K562 (cell line): Measurements from ENCODE around the gene TM9SF4. TPM values are rescaled to one million over a fixed set of nuclear protein-coding genes. Genes with fewer than 3 reads are reported as not detected.

Experiments
- ADNP ChIP-seq: fragments of 200-800 bp; sonication (Bioruptor generic); IDR thresholded peaks from 2 replicates; pipeline ENCODE4 v1.6.1; 2016; ENCODE audit warnings: missing genetic modification characterization, missing compliant biosample characterization
- CCAR2 ChIP-seq: fragments of 200-400 bp; formaldehyde crosslinking; IDR thresholded peaks from 2 replicates; pipeline ENCODE4 v1.6.1; 2017; ENCODE audit warnings: mild to moderate bottlenecking, low read depth, low read length
- E4F1 ChIP-seq: fragments of 250-450 bp; sonication (Bioruptor Pico); IDR thresholded peaks from 2 replicates; pipeline ENCODE4 v1.5.0; 2021; ENCODE audit warnings: mild to moderate bottlenecking, borderline replicate concordance
- ETV5 ChIP-seq: sonication (generic); formaldehyde crosslinking; IDR thresholded peaks from 2 replicates; pipeline ENCODE4 v1.4.0; 2020; ENCODE audit warnings: low read depth, mild to moderate bottlenecking, missing genetic modification reagents
- HDAC2 ChIP-seq: fragments of 450-650 bp; IDR thresholded peaks from 2 replicates; pipeline ENCODE4 v1.6.1; 2016; ENCODE audit warnings: mild to moderate bottlenecking
- HDAC8 ChIP-seq: fragments of 450-650 bp; IDR thresholded peaks from 2 replicates; pipeline ENCODE4 v1.6.1; 2016; ENCODE audit warnings: mild to moderate bottlenecking, missing genetic modification characterization, moderate library complexity, missing compliant biosample characterization
- MYC ChIP-seq, 2 experiments: fragments of 250-450 bp in 1 of 2; sonication (Bioruptor Pico) in 1 of 2; IDR thresholded peaks; 2 replicates each; pipeline versions ENCODE4 v1.5.1 to v1.6.1; 2012 to 2021; ENCODE audit warnings: low read depth in 2 of 2, borderline replicate concordance in 1 of 2, improper control_type of control experiment in 1 of 2, low read length in 1 of 2, mild to moderate bottlenecking in 1 of 2, moderate library complexity in 1 of 2
- NKRF ChIP-seq: fragments of 450-650 bp; IDR thresholded peaks from 2 replicates; pipeline ENCODE4 v1.6.1; 2016; ENCODE audit warnings: borderline replicate concordance
- SMAD3 ChIP-seq: fragments of 450-650 bp; formaldehyde crosslinking; conservative IDR thresholded peaks from 2 replicates; pipeline ENCODE4 v1.4.0; 2020; ENCODE audit warnings: mild to moderate bottlenecking
- SMAD4 ChIP-seq: fragments of 250-450 bp; sonication (Bioruptor Pico); conservative IDR thresholded peaks from 2 replicates; pipeline ENCODE4 v1.8.0; 2021; ENCODE audit warnings: inconsistent platforms, mild to moderate bottlenecking, moderate library complexity
- SMARCE1 ChIP-seq: fragments of 450-650 bp; IDR thresholded peaks from 2 replicates; pipeline ENCODE4 v1.7.1; 2016; ENCODE audit warnings: mild to moderate bottlenecking
- TCFL5 ChIP-seq: fragments of 250-450 bp; sonication (Bioruptor Pico); conservative IDR thresholded peaks from 2 replicates; pipeline ENCODE4 v1.6.1; 2021; ENCODE audit warnings: mild to moderate bottlenecking, moderate library complexity, matching md5 sums
- TFE3 ChIP-seq: fragments of 450-650 bp; formaldehyde crosslinking; IDR thresholded peaks from 2 replicates; pipeline ENCODE4 v1.4.0; 2020; ENCODE audit warnings: mild to moderate bottlenecking, mixed read lengths
- ZBTB12 ChIP-seq: fragments of 250-450 bp; sonication (Bioruptor Pico); IDR thresholded peaks from 2 replicates; pipeline ENCODE4 v1.4.0; 2020
- ZC3H8 ChIP-seq: fragments of 450-650 bp; IDR thresholded peaks from 2 replicates; pipeline ENCODE4 v1.6.1; 2017
- ZEB2 ChIP-seq: fragments of 450-650 bp; IDR thresholded peaks from 2 replicates; pipeline ENCODE4 v1.6.1; 2016
- ZFPM2 ChIP-seq: fragments of 250-450 bp; sonication (Bioruptor Pico); IDR thresholded peaks from 2 replicates; pipeline ENCODE4 v1.5.1; 2022; ENCODE audit warnings: mild to moderate bottlenecking
- ZKSCAN8 ChIP-seq: fragments of 200-800 bp; sonication (Bioruptor generic); IDR thresholded peaks from 2 replicates; pipeline ENCODE4 v1.6.1; 2016; ENCODE audit warnings: missing genetic modification characterization, missing compliant biosample characterization
- ZNF280A ChIP-seq: fragments of 450-650 bp; IDR thresholded peaks from 2 replicates; pipeline ENCODE4 v1.6.1; 2018; ENCODE audit warnings: mild to moderate bottlenecking, low read depth; ENCODE audit not compliant: partially characterized antibody
- polyA plus RNA-seq, 8 experiments: library from polyadenylated mRNA; depleted of rRNA in 4 of 8; stranded (reverse) in 5 of 8; unstranded in 3 of 8; fragments of >200 nt; fragmentation: Nextera tagmentation in 2 of 8; fragmentation: Illumina TruSeq in 1 of 8; extraction: Ambion mirVana in 2 of 8; extraction: Trizol in 1 of 8; gene quantifications; 2 replicates each; pipeline versions ENCODE4 v1.2.1 to v1.2.3, GENCODE V29; 2011 to 2014; ENCODE audit warnings: inconsistent platforms in 1 of 8, missing spikeins in 1 of 8
- total RNA-seq, 7 experiments: library from RNA; depleted of rRNA in 6 of 7; stranded (reverse); fragments of >200 nt in 6 of 7; fragmentation: Illumina TruSeq in 2 of 7; extraction: Trizol in 2 of 7; gene quantifications; 2 replicates each; pipeline versions ENCODE4 v1.2.1 to v1.2.3, GENCODE V29; 2011 to 2021; ENCODE audit warnings: low replicate concordance in 1 of 7

Gene TM9SF4
- total and polyA plus RNA-seq, 9 of the 15 experiments (the other 6 are each of a cell fraction or from before 2014, with no cell fraction given), result 14.5 to 46.3 (median 26.9) TPM

GRCh38 chr20:32207626-32208498, 98.3 kb downstream of the TM9SF4 start, which contains the start of the genes PLAGL2 and POFUT1 (continued):
- TF ChIP-seq HDAC2, result peak; percentile 86
- TF ChIP-seq ZFPM2, result no peak
- no peak for TF ChIP-seq TFE3 (CRISPR knock-in tag)
- peak; percentile 92 for TF ChIP-seq MYC (IDR thresholded peaks at IDR 0.05; ENCODE audit: low read depth, low read length)
- peak; percentile 55; the same call in 1 of the 2 replicates for TF ChIP-seq MYC (CRISPR knock-in tag; IDR thresholded peaks at IDR 0.05; ENCODE audit: borderline replicate concordance, low read depth)
- TF ChIP-seq NKRF, result peak; percentile 86
- no peak for TF ChIP-seq TCFL5 (CRISPR knock-in tag)
- TF ChIP-seq ZC3H8, result no peak
- no peak for TF ChIP-seq SMARCE1
- no peak for TF ChIP-seq SMAD3 (CRISPR knock-in tag)
- no peak for TF ChIP-seq ZEB2
- 0 out of 2 replicates have a peak, but pooled peaks have one; percentile 23 for TF ChIP-seq ETV5 (CRISPR knock-in tag)
- peak; percentile 80 for TF ChIP-seq ADNP
- TF ChIP-seq E4F1 (CRISPR knock-in tag), result no peak
- TF ChIP-seq ZBTB12 (CRISPR knock-in tag), result no peak
- TF ChIP-seq CCAR2, result no peak
- no peak for TF ChIP-seq ZNF280A
- TF ChIP-seq SMAD4 (CRISPR knock-in tag), result peak; percentile 65
- TF ChIP-seq HDAC8 (tag), result no peak
- TF ChIP-seq ZKSCAN8, result no peak
